H1 (cell line): ENCODE results near the gene ABCA2. TPM values are rescaled to one million over a fixed set of nuclear protein-coding genes. Genes with fewer than 3 reads are reported as not detected.

Source experiments
- CTCF ChIA-PET: fragments of 300-600 bp; sonication (Branson Sonifier 250); formaldehyde crosslinking; loops from one replicate; lab custom pipeline; 2021; ENCODE audit not compliant: partially characterized antibody; lab: Charles Lee
- POLR2A ChIA-PET: fragments of 300-600 bp; sonication (Branson Sonifier 250); formaldehyde crosslinking; loops from one replicate; lab custom pipeline; 2021; ENCODE audit warnings: inconsistent platforms; ENCODE audit not compliant: partially characterized antibody; lab: Charles Lee
- DNase-seq, 2 experiments: peaks; one replicate each; pipeline versions ENCODE4 v3.0.0 to v3.0.0-alpha.2; 2010 to 2022; ENCODE audit warnings: low spot score in 2 of 2, low read depth in 1 of 2, mixed read lengths in 1 of 2
- FAIRE-seq: peaks from 2 replicates; lab custom pipeline; 2011; peaks lifted over from hg19 to GRCh38; lab: Jason Lieb, UNC
- H2AFZ ChIP-seq: 2 replicates; pipeline ENCODE4 v1.8.1; 2012; ENCODE audit warnings: low read length, inconsistent platforms
- H2AK5ac ChIP-seq: 2 replicates; pipeline ENCODE4 v1.6.1; 2013; ENCODE audit warnings: low read depth, low read length
- H2BK120ac ChIP-seq: replicated peaks from 2 replicates; pipeline ENCODE3; 2013; ENCODE audit warnings: low read depth, low read length, inconsistent platforms
- H2BK12ac ChIP-seq: 2 replicates; pipeline ENCODE4 v1.6.1; 2013; ENCODE audit warnings: low read depth, low read length
- H2BK15ac ChIP-seq: 2 replicates; pipeline ENCODE4 v1.6.1; 2013; ENCODE audit warnings: low read length
- H2BK20ac ChIP-seq: 2 replicates; pipeline ENCODE4 v1.6.1; 2013; ENCODE audit warnings: low read length
- H2BK5ac ChIP-seq: 2 replicates; pipeline ENCODE4 v1.6.1; 2013; ENCODE audit warnings: low read depth, low read length
- H3K14ac ChIP-seq: 2 replicates; pipeline ENCODE4 v1.6.1; 2013; ENCODE audit warnings: inconsistent platforms; ENCODE audit not compliant: insufficient read length
- H3K18ac ChIP-seq: 2 replicates; pipeline ENCODE4 v1.6.1; 2013; ENCODE audit warnings: low read length; ENCODE audit errors: extremely low read depth
- H3K23ac ChIP-seq: 2 replicates; pipeline ENCODE4 v1.6.1; 2013; ENCODE audit warnings: inconsistent platforms; ENCODE audit not compliant: insufficient read length
- H3K23me2 ChIP-seq: 2 replicates; pipeline ENCODE4 v1.6.1; 2013; ENCODE audit warnings: low read depth, low read length
- H3K27ac ChIP-seq: 2 replicates; pipeline ENCODE4 v1.6.1; 2011; ENCODE audit warnings: low read depth, low read length, inconsistent platforms
- H3K27me3 ChIP-seq, 4 experiments: replicated peaks in 1 of 4; 1 replicate in 1 of 4; 2 replicates in 3 of 4; pipeline versions ENCODE4 v1.6.1 to v1.8.1; 2011 to 2013; ENCODE audit warnings: low read length in 3 of 4, mild to moderate bottlenecking in 3 of 4, inconsistent platforms in 2 of 4, mixed read lengths in 2 of 4, moderate library complexity in 1 of 4; ENCODE audit not compliant: control insufficient read depth in 3 of 4, insufficient read depth in 3 of 4; ENCODE audit errors: extremely low read depth in 1 of 4
- H3K36me3 ChIP-seq, 4 experiments: 2 replicates each; pipeline versions ENCODE4 v1.6.1 to v1.8.1; 2011 to 2013; ENCODE audit warnings: mild to moderate bottlenecking in 4 of 4, low read length in 3 of 4, moderate library complexity in 2 of 4, control low read depth in 1 of 4, inconsistent platforms in 1 of 4; ENCODE audit not compliant: insufficient read depth in 4 of 4, control insufficient read depth in 2 of 4
- H3K4ac ChIP-seq: replicated peaks from 2 replicates; pipeline ENCODE3; 2013; ENCODE audit warnings: low read length, low read depth, mixed read lengths, inconsistent platforms; ENCODE audit not compliant: insufficient read length
- H3K4me1 ChIP-seq, 4 experiments: replicated peaks in 1 of 4; 1 replicate in 1 of 4; 2 replicates in 3 of 4; pipeline versions ENCODE4 v1.6.1 to v1.8.1; 2011 to 2013; ENCODE audit warnings: low read length in 3 of 4, inconsistent platforms in 2 of 4, mixed read lengths in 1 of 4; ENCODE audit not compliant: insufficient read depth in 4 of 4, control insufficient read depth in 3 of 4
- H3K4me2 ChIP-seq, 2 experiments: 2 replicates each; pipeline versions ENCODE4 v1.6.1 to v1.8.1; 2011 to 2013; ENCODE audit warnings: low read depth in 2 of 2, low read length in 2 of 2, control low read depth in 1 of 2, inconsistent platforms in 1 of 2, mild to moderate bottlenecking in 1 of 2; ENCODE audit not compliant: insufficient read depth in 1 of 2
- H3K4me3 ChIP-seq, 4 experiments: fragments of 200-600, 300-600 bp in 1 of 4; sonication (generic), shearing (Covaris generic), sonication (Bioruptor Twin) in 1 of 4; 2 replicates each; pipeline versions ENCODE4 v1.5.1 to v1.8.1; 2011 to 2016; ENCODE audit warnings: low read length in 4 of 4, low read depth in 3 of 4, control low read depth in 2 of 4, inconsistent platforms in 2 of 4, mild to moderate bottlenecking in 2 of 4, mixed read lengths in 1 of 4, moderate library complexity in 1 of 4; ENCODE audit not compliant: insufficient read depth in 2 of 4; ENCODE audit errors: extremely low read depth in 1 of 4
- H3K56ac ChIP-seq: replicated peaks from 2 replicates; pipeline ENCODE3; 2013; ENCODE audit warnings: low read depth, mild to moderate bottlenecking, mixed read lengths, low read length, inconsistent platforms; ENCODE audit not compliant: insufficient read length
- H3K79me1 ChIP-seq: 2 replicates; pipeline ENCODE4 v1.6.1; 2013; ENCODE audit warnings: low read depth, low read length, control low read depth
- H3K79me2 ChIP-seq, 2 experiments: 2 replicates each; pipeline versions ENCODE4 v1.6.1 to v1.8.1; 2012 to 2013; ENCODE audit warnings: low read length in 2 of 2, mild to moderate bottlenecking in 2 of 2, inconsistent platforms in 1 of 2; ENCODE audit not compliant: insufficient read depth in 2 of 2, control insufficient read depth in 1 of 2
- H3K9ac ChIP-seq, 4 experiments: replicated peaks in 1 of 4; 1 replicate in 1 of 4; 2 replicates in 3 of 4; pipeline versions ENCODE4 v1.6.1 to v1.8.1; 2011 to 2013; ENCODE audit warnings: low read depth in 3 of 4, low read length in 3 of 4, control low read depth in 2 of 4, mild to moderate bottlenecking in 2 of 4, moderate library complexity in 2 of 4, inconsistent platforms in 1 of 4; ENCODE audit errors: extremely low read depth in 1 of 4
- H3K9me3 ChIP-seq, 2 experiments: 2 replicates each; pipeline versions ENCODE4 v1.6.1 to v1.8.1; 2012 to 2013; ENCODE audit warnings: mild to moderate bottlenecking in 2 of 2, moderate library complexity in 2 of 2, control low read depth in 1 of 2, inconsistent platforms in 1 of 2, low read depth in 1 of 2, low read length in 1 of 2, mixed read lengths in 1 of 2; ENCODE audit not compliant: insufficient read depth in 2 of 2
- H4K20me1 ChIP-seq, 2 experiments: replicated peaks in 1 of 2; 2 replicates each; pipeline versions ENCODE3 to v1.8.1; 2011 to 2013; ENCODE audit warnings: inconsistent platforms in 2 of 2, low read length in 2 of 2, mild to moderate bottlenecking in 1 of 2; ENCODE audit not compliant: insufficient read depth in 2 of 2, control insufficient read depth in 1 of 2
- H4K5ac ChIP-seq: 2 replicates; pipeline ENCODE4 v1.6.1; 2013; ENCODE audit warnings: low read length, low read depth, mixed read lengths, inconsistent platforms; ENCODE audit not compliant: insufficient read length
- H4K8ac ChIP-seq: 2 replicates; pipeline ENCODE4 v1.8.0; 2013; ENCODE audit warnings: mild to moderate bottlenecking, moderate library complexity, low read length, inconsistent platforms; ENCODE audit not compliant: insufficient read depth; ENCODE audit errors: extremely low read depth
- H4K91ac ChIP-seq: replicated peaks from 2 replicates; pipeline ENCODE3; 2013; ENCODE audit warnings: low read length, mixed read lengths, inconsistent platforms; ENCODE audit not compliant: insufficient read length
- BCL11A ChIP-seq, 2 experiments: IDR thresholded peaks; one replicate each; pipeline ENCODE4 v1.6.1; 2011; ENCODE audit warnings: low read depth in 2 of 2, low read length in 2 of 2, mild to moderate bottlenecking in 2 of 2
- SP4 ChIP-seq: IDR thresholded peaks from 2 replicates; pipeline ENCODE4 v1.6.1; 2012; ENCODE audit warnings: low read length, inconsistent platforms
- SUZ12 ChIP-seq: fragments of 200-600 bp; sonication (generic); IDR thresholded peaks from 2 replicates; pipeline ENCODE4 v1.6.1; 2012; ENCODE audit warnings: mild to moderate bottlenecking, inconsistent platforms, low read length, moderate library complexity, mixed read lengths
- WGBS, 2 experiments: shearing (Covaris generic) in 1 of 2; methylation state at CpG; one replicate each; pipeline versions ENCODE4 v1.1.6 to v1.1.7; 2013 to 2015; ENCODE audit warnings: low lambda C conversion rate in 2 of 2, mixed read lengths in 2 of 2, inconsistent platforms in 1 of 2, low coverage in 1 of 2, missing lambda C conversion rate in 1 of 2; ENCODE audit not compliant: insufficient replicate concordance in 2 of 2, insufficient coverage in 1 of 2, insufficient read length in 1 of 2; ENCODE audit errors: extremely low coverage in 1 of 2, missing lambda C conversion rate in 1 of 2; 5-methylcytosine and 5-hydroxymethylcytosine counted together
- polyA plus RNA-seq, 7 experiments: library from polyadenylated mRNA; depleted of rRNA in 3 of 7; stranded (reverse) in 5 of 7; unstranded in 2 of 7; fragments of >200 nt in 5 of 7; fragments of 200-250 nt in 2 of 7; gene quantifications; 1 replicate in 5 of 7; 2 replicates in 1 of 7; 4 replicates in 1 of 7; pipeline versions ENCODE4 v1.2.1 to v1.2.3, GENCODE V29; 2011 to 2013; ENCODE audit warnings: missing spikeins in 2 of 7, mixed read lengths in 2 of 7
- total RNA-seq: library from RNA; stranded (reverse); fragmentation: NEBNext Ultra II Directional; extraction: Animal tissue kit (Norgen Biotek cat#: 25700); gene quantifications from 2 replicates; pipeline ENCODE4 v1.2.1, GENCODE V29; 2021
- TF ChIP-seq, protein P1 (sequence below), 3 experiments: IDR thresholded peaks; 1 replicate in 2 of 3; 2 replicates in 1 of 3; pipeline versions ENCODE4 v1.5.1 to v1.6.1; 2011; ENCODE audit warnings: low read length in 3 of 3, mild to moderate bottlenecking in 3 of 3, inconsistent platforms in 2 of 3, low read depth in 1 of 3, moderate library complexity in 1 of 3; ENCODE audit not compliant: insufficient read depth in 1 of 3; ENCODE audit errors: control extremely low read depth in 1 of 3

The ABCA2 gene
- total and polyA plus RNA-seq, 2 of the 8 experiments (the other 6 are each of a cell fraction or from before 2014, with no cell fraction given) = 12.5 to 14.3 TPM

DNA sequence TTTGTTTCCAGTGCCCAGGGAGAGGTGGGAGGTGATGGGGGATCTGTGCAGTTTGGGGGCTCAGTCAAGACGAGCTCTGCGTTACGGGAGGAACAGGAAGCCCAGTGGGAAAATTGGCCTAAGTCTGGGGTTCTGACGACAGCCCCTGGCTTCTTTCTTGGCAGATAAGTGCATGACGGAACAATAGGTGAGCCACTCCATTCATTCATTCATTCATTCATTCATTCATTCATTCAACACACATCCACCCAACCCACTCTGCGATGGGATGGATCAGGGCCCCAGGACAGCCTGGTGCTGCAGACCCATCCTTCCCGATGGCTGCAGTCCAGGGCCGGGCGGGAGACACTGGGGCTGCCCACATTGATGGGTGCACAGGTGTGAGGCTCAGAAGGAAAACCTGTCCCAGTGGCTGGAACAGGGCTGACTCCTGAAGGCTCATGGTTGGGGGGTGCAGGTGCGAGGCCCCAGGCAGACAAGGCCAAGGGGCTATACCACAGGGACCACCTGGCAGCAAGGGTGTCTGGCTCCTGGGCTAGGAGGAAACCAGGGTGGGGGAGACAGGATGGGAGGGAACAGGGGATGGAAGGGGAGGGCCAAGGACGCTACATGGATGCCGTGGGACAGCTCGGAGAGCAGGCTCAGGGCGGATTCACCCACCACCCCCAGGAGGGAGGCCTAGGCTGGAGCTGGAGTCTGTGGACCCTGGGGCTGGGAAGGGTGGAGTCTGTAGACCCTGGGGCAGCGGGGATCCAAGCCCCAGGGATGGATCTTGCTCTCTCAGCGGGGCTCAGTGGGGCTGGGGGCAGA lies 47.2 kb downstream of the ABCA2 start:
- H2BK15ac ChIP-seq = no peak overlapping the region
- FAIRE-seq = no peak
- no peak overlapping the region for H2BK20ac ChIP-seq
- H3K23ac ChIP-seq = no peak overlapping the region
- no peak overlapping the region for H3K27ac ChIP-seq
- DNase-seq = no peak
- no peak overlapping the region for H4K5ac ChIP-seq
- peaks cover 0 to 16% (median 7%) of the 10 kb centered on the region in 4 experiments; a peak in 5 of 7 replicates for H3K4me1 ChIP-seq
- no peak overlapping the region for H3K4me2 ChIP-seq
- H4K91ac ChIP-seq = no peak overlapping the region
- ChIA-PET CTCF (interaction anchor here (1.0 to 3.0 kb wide), 3 partner anchors 48 to 180 kb away, joined by 4 to 18 read pairs (median 5); partner anchors contain the start of gene ABCA2), POLR2A (interaction anchor here (0.7 to 0.8 kb wide), 2 partner anchors 14 to 209 kb away, joined by 3 read pairs; no protein-coding TSS in a partner anchor)
- H4K20me1 ChIP-seq = peaks cover 0 to 3% of the 10 kb centered on the region in 2 experiments
- no peak overlapping the region for H3K9ac ChIP-seq
- no peak overlapping the region for H2BK120ac ChIP-seq
- H3K4me3 ChIP-seq = no peak overlapping the region
- no peaks in the 10 kb centered on the region for H3K9me3 ChIP-seq
- TF ChIP-seq SP4 = no peak
- TF ChIP-seq, protein P1, sequence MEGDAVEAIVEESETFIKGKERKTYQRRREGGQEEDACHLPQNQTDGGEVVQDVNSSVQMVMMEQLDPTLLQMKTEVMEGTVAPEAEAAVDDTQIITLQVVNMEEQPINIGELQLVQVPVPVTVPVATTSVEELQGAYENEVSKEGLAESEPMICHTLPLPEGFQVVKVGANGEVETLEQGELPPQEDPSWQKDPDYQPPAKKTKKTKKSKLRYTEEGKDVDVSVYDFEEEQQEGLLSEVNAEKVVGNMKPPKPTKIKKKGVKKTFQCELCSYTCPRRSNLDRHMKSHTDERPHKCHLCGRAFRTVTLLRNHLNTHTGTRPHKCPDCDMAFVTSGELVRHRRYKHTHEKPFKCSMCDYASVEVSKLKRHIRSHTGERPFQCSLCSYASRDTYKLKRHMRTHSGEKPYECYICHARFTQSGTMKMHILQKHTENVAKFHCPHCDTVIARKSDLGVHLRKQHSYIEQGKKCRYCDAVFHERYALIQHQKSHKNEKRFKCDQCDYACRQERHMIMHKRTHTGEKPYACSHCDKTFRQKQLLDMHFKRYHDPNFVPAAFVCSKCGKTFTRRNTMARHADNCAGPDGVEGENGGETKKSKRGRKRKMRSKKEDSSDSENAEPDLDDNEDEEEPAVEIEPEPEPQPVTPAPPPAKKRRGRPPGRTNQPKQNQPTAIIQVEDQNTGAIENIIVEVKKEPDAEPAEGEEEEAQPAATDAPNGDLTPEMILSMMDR (IDR thresholded peaks at IDR 0.05; ENCODE audit: control extremely low read depth in 1 of 3, insufficient read depth in 1 of 3, low read depth in 1 of 3, low read length in 3 of 3) = no peak
- no peak for TF ChIP-seq SUZ12
- TF ChIP-seq BCL11A (IDR thresholded peaks at IDR 0.05; ENCODE audit: low read depth in 2 of 2, low read length in 2 of 2) = no peak
- H2BK5ac ChIP-seq = no peak overlapping the region
- H3K79me2 ChIP-seq = no peaks in the 10 kb centered on the region
- H4K8ac ChIP-seq = no peak overlapping the region
- peaks cover 20% of the 10 kb centered on the region; the same call in 1 of the 2 replicates for H3K23me2 ChIP-seq
- H2BK12ac ChIP-seq = no peak overlapping the region
- no peaks in the 10 kb centered on the region for H3K79me1 ChIP-seq
- 90% methylated on average over 16 of the region's 16 CpGs; no CpG with 5 or more reads in 1 of the 2 experiments for WGBS, 2 experiments
- no peak overlapping the region for H3K18ac ChIP-seq
- H3K36me3 ChIP-seq = no peaks in the 10 kb centered on the region
- no peak overlapping the region for H3K56ac ChIP-seq
- no peak overlapping the region for H2AK5ac ChIP-seq
- no peak overlapping the region for H3K14ac ChIP-seq
- H3K4ac ChIP-seq = no peak overlapping the region
- H2AFZ ChIP-seq = no peak overlapping the region
- peaks cover 13 to 30% (median 27%) of the 10 kb centered on the region in 4 experiments for H3K27me3 ChIP-seq
